H1 (cell line): ENCODE measurements around the gene GNAT2. TPM values are rescaled to one million over a fixed set of nuclear protein-coding genes. Genes with fewer than 3 reads are reported as not detected.

ENCODE experiments used
- BCL11A ChIP-seq, 2 experiments: IDR thresholded peaks; one replicate each; pipeline ENCODE4 v1.6.1; 2011; ENCODE audit warnings: low read depth in 2 of 2, low read length in 2 of 2, mild to moderate bottlenecking in 2 of 2
- HDAC6 ChIP-seq: IDR thresholded peaks from one replicate; pipeline ENCODE4 v1.7.1; 2012; ENCODE audit warnings: low read depth, mild to moderate bottlenecking, inconsistent platforms, low read length, moderate library complexity
- RNF2 ChIP-seq: fragments of 200-900, 300-1000 bp; sonication (generic); IDR thresholded peaks from 2 replicates; pipeline ENCODE4 v1.7.1; 2016; ENCODE audit warnings: borderline replicate concordance, low read depth, mild to moderate bottlenecking, antibody characterized with exemption, low read length; ENCODE audit not compliant: poor library complexity, severe bottlenecking; ENCODE audit errors: missing control alignments
- SP1 ChIP-seq: IDR thresholded peaks from 2 replicates; pipeline ENCODE4 v1.6.1; 2011; ENCODE audit warnings: low read depth, low read length
- SRF ChIP-seq: IDR thresholded peaks from 2 replicates; pipeline ENCODE4 v1.6.1; 2011; ENCODE audit warnings: mild to moderate bottlenecking, low read depth, low read length, moderate library complexity
- polyA plus RNA-seq, 7 experiments: library from polyadenylated mRNA; depleted of rRNA in 3 of 7; stranded (reverse) in 5 of 7; unstranded in 2 of 7; fragments of >200 nt in 5 of 7; fragments of 200-250 nt in 2 of 7; gene quantifications; 1 replicate in 5 of 7; 2 replicates in 1 of 7; 4 replicates in 1 of 7; pipeline versions ENCODE4 v1.2.1 to v1.2.3, GENCODE V29; 2011 to 2013; ENCODE audit warnings: missing spikeins in 2 of 7, mixed read lengths in 2 of 7
- total RNA-seq: library from RNA; stranded (reverse); fragmentation: NEBNext Ultra II Directional; extraction: Animal tissue kit (Norgen Biotek cat#: 25700); gene quantifications from 2 replicates; pipeline ENCODE4 v1.2.1, GENCODE V29; 2021

GNAT2 gene
- total and polyA plus RNA-seq, 2 of the 8 experiments (the other 6 are each of a cell fraction or from before 2014, with no cell fraction given): 0.05 TPM; not detected in 1

DNA sequence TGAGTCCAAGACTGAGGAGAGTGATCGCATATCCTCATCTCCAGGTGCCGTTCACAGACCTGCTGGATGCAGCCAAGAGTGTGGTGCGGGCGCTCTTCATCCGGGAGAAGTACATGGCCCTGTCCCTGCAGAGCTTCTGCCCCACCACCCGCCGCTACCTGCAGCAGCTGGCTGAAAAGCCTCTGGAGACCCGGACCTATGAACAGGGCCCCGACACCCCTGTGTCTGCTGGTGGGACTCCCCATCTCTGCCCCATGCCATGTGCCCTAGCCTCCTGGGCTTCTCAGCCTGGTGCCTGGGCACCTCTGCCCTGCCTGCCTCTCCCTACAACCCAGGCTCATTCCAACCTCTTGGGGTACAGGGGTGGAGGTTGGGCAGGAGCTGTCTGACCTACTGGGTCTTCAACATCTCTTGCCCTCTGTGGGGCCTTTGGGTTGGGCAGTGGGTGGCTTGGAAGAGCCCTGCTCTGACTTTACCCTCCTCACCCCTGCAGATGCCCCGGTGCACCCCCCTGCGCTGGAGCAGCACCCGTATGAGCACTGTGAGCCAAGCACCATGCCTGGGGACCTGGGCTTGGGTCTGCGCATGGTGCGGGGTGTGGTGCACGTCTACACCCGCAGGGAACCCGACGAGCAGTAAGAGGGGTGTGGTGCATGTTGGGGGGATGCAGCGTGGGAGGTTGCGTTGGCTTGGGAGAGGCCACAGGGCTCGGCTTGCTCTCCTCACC lies 7.4 kb upstream of the GNAT2 start (continued):
- no peak for TF ChIP-seq SP1
- no peak for TF ChIP-seq BCL11A (IDR thresholded peaks at IDR 0.05; ENCODE audit: low read depth in 2 of 2, low read length in 2 of 2)
- TF ChIP-seq RNF2: no peak
- TF ChIP-seq SRF: no peak
- no peak for TF ChIP-seq HDAC6
